Fibroblast of lung (primary cell): Measurements from ENCODE around the gene PDE4D.

ENCODE experiments used
- CTCF ChIP-seq, 2 donors: IDR thresholded peaks in 1 of 2; conservative IDR thresholded peaks in 1 of 2; 1 replicate in 1 of 2; 2 replicates in 1 of 2; pipeline ENCODE4 v1.5.1; 2011 to 2012; ENCODE audit warnings: low read length in 2 of 2, control low read depth in 1 of 2, inconsistent platforms in 1 of 2, low read depth in 1 of 2, mild to moderate bottlenecking in 1 of 2
- EZH2 ChIP-seq: IDR thresholded peaks from 2 replicates; pipeline ENCODE4 v1.5.1; 2012; ENCODE audit warnings: low read length, control low read depth, mild to moderate bottlenecking; ENCODE audit errors: missing control alignments

- TF ChIP-seq CTCF (conservative IDR thresholded peaks at IDR 0.05 in 1 of 2, IDR thresholded peaks at IDR 0.05 in 1 of 2; ENCODE audit: low read depth in 1 of 2, low read length in 2 of 2), result peak; percentile 76 to 79
- no peak for TF ChIP-seq EZH2
Observed at GRCh38 chr5:59034498-59035186, 858.9 kb downstream of the PDE4D start.
